Measurements from ENCODE around the gene PTPRK. TPM values are rescaled to one million over a fixed set of nuclear protein-coding genes. Genes with fewer than 3 reads are reported as not detected.

PTPRK gene
- total RNA-seq, 1 experiment from 2014 or later = 94.4 TPM

DNA sequence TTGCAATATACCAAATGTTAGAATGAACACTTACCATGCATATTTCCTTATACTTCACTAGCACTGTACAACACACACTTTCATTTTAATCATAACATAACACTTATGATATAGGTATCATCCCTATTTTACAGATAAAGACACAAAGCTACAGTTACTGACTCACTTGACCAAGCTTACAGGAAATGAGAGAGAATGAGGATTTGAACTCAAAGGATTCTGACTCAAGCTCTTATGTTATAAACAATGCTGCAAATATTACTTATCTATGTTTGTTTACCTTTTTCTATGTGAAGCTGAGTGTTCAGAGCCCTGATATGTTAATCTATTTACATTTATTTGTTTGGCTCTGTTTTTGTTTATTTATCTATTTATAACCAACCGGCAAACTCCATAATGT lies 245.4 kb downstream of the PTPRK start:
- Mint-ChIP-seq H3K36me3 (ENCODE audit: insufficient read depth, unreplicated experiment) (no peaks in the 10 kb centered on the region), H3K27ac (ENCODE audit: unreplicated experiment) (no peak overlapping the region), H3K4me1 (ENCODE audit: low read depth, unreplicated experiment) (peaks cover 4% of the 10 kb centered on the region), H3K9me3 (ENCODE audit: unreplicated experiment) (no peaks in the 10 kb centered on the region), H3K27me3 (ENCODE audit: insufficient read depth, unreplicated experiment) (no peaks in the 10 kb centered on the region), H3K4me3 (ENCODE audit: unreplicated experiment) (no peak overlapping the region)
- intact Hi-C loops (cut with micrococcal nuclease; ENCODE audit: unreplicated experiment) = no loop called here
- no TSS peak for BruUV-seq (replicated peaks)
- no peaks in the 10 kb centered on the region for H3K27me3 ChIP-seq (replicated peaks; ENCODE audit: control insufficient read depth, insufficient read depth, low read length)
- no peak overlapping the region for H3K4me3 ChIP-seq (ENCODE audit: low read depth, low read length)
- DNase-seq = no peak
- no peaks in the 10 kb centered on the region for H3K36me3 ChIP-seq (ENCODE audit: control insufficient read depth, insufficient read depth, low read length)
- TF ChIP-seq, protein P1, sequence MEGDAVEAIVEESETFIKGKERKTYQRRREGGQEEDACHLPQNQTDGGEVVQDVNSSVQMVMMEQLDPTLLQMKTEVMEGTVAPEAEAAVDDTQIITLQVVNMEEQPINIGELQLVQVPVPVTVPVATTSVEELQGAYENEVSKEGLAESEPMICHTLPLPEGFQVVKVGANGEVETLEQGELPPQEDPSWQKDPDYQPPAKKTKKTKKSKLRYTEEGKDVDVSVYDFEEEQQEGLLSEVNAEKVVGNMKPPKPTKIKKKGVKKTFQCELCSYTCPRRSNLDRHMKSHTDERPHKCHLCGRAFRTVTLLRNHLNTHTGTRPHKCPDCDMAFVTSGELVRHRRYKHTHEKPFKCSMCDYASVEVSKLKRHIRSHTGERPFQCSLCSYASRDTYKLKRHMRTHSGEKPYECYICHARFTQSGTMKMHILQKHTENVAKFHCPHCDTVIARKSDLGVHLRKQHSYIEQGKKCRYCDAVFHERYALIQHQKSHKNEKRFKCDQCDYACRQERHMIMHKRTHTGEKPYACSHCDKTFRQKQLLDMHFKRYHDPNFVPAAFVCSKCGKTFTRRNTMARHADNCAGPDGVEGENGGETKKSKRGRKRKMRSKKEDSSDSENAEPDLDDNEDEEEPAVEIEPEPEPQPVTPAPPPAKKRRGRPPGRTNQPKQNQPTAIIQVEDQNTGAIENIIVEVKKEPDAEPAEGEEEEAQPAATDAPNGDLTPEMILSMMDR (IDR thresholded peaks at IDR 0.05; ENCODE audit: insufficient read depth in 1 of 2, low read depth in 1 of 2, low read length in 1 of 2, severe bottlenecking in 1 of 2, unreplicated experiment in 1 of 2) = no peak
- ChIA-PET POLR2A (no interaction called here), CTCF (no interaction called here)
- no peaks in the 10 kb centered on the region for H3K4me1 ChIP-seq
- no peaks in the 10 kb centered on the region for H3K9me3 ChIP-seq

DNA sequence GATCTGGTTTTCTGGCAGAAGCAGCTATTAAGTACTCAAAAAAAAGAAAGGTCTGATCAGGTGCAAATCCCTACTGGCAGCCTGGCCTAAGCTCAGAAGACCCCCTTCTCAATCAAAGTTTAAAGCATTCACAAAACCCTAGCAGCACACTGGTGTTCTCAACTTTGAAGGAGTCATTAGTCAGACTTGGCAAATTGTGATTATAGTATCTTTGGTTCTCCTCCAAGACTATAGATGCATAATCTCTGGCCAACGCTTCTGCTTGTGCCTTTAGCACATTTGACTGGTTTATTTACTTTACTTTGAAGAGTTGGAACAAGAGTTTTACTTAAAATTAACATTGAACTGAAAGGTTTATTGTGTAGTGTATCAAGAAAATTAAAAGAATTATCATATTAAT lies 248.9 kb downstream of the PTPRK start:
- no peak overlapping the region for H3K4me3 ChIP-seq (ENCODE audit: low read depth, low read length)
- TF ChIP-seq, protein P1 (IDR thresholded peaks at IDR 0.05; ENCODE audit: insufficient read depth in 1 of 2, low read depth in 1 of 2, low read length in 1 of 2, severe bottlenecking in 1 of 2, unreplicated experiment in 1 of 2) = no peak
- Mint-ChIP-seq H3K36me3 (ENCODE audit: insufficient read depth, unreplicated experiment) (no peaks in the 10 kb centered on the region), H3K27ac (ENCODE audit: unreplicated experiment) (no peak overlapping the region), H3K27me3 (ENCODE audit: insufficient read depth, unreplicated experiment) (no peaks in the 10 kb centered on the region), H3K4me3 (ENCODE audit: unreplicated experiment) (no peak overlapping the region), H3K4me1 (ENCODE audit: low read depth, unreplicated experiment) (no peaks in the 10 kb centered on the region), H3K9me3 (ENCODE audit: unreplicated experiment) (no peaks in the 10 kb centered on the region)
- ChIA-PET POLR2A (no interaction called here), CTCF (no interaction called here)
- H3K9me3 ChIP-seq = no peaks in the 10 kb centered on the region
- DNase-seq = no peak
- H3K36me3 ChIP-seq (ENCODE audit: control insufficient read depth, insufficient read depth, low read length) = no peaks in the 10 kb centered on the region
- H3K4me1 ChIP-seq = no peaks in the 10 kb centered on the region
- H3K27me3 ChIP-seq (replicated peaks; ENCODE audit: control insufficient read depth, insufficient read depth, low read length) = no peaks in the 10 kb centered on the region
- intact Hi-C loops (cut with micrococcal nuclease; ENCODE audit: unreplicated experiment) = no loop called here
- BruUV-seq (replicated peaks) = no TSS peak

DNA sequence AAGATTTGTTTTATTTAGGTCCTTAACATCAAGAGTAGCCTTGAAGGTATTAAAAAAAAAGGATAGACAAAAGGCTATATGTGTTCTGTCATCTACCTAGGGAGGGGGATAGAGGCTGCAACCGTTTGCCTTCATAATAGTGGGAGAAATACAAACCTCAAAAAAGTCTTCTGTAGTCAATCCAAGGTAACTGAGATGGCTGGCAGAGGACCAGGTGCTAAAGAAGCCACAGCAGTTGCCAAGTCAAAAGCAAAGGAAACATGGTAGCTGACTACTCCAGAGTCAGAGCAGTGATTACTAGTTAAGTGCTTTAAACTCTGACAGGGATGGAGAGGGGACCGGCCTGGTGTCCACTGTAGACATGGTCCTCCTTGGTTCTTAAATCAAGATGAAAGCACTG lies 249.4 kb downstream of the PTPRK start:
- H3K9me3 ChIP-seq = no peaks in the 10 kb centered on the region
- H3K4me3 ChIP-seq (ENCODE audit: low read depth, low read length) = no peak overlapping the region
- TF ChIP-seq, protein P1 (IDR thresholded peaks at IDR 0.05; ENCODE audit: insufficient read depth in 1 of 2, low read depth in 1 of 2, low read length in 1 of 2, severe bottlenecking in 1 of 2, unreplicated experiment in 1 of 2) = no peak
- H3K27me3 Mint-ChIP-seq (ENCODE audit: insufficient read depth, unreplicated experiment) = no peaks in the 10 kb centered on the region
- no peaks in the 10 kb centered on the region for H3K4me1 ChIP-seq
- H3K36me3 ChIP-seq (ENCODE audit: control insufficient read depth, insufficient read depth, low read length) = no peaks in the 10 kb centered on the region
- no peaks in the 10 kb centered on the region for H3K9me3 Mint-ChIP-seq (ENCODE audit: unreplicated experiment)
- ChIA-PET POLR2A (no interaction called here), CTCF (no interaction called here)
- no peak overlapping the region for H3K4me3 Mint-ChIP-seq (ENCODE audit: unreplicated experiment)
- intact Hi-C loops (cut with micrococcal nuclease; ENCODE audit: unreplicated experiment) = no loop called here
- no peak for DNase-seq
- no peaks in the 10 kb centered on the region for H3K4me1 Mint-ChIP-seq (ENCODE audit: low read depth, unreplicated experiment)
- H3K27me3 ChIP-seq (replicated peaks; ENCODE audit: control insufficient read depth, insufficient read depth, low read length) = no peaks in the 10 kb centered on the region
- H3K36me3 Mint-ChIP-seq (ENCODE audit: insufficient read depth, unreplicated experiment) = no peaks in the 10 kb centered on the region
- no TSS peak for BruUV-seq (replicated peaks)
- no peak overlapping the region for H3K27ac Mint-ChIP-seq (ENCODE audit: unreplicated experiment)

Data from Caco-2 (cell line).